Endothelial cell of umbilical vein (primary cell): Measurements from ENCODE around the gene ADCY9. TPM values are rescaled to one million over a fixed set of nuclear protein-coding genes. Genes with fewer than 3 reads are reported as not detected.

Experiments
- BruUV-seq: library from RNA; stranded (reverse); fragments of 400-500 nt; replicated peaks from 2 replicates; lab custom pipeline; 2021; lab: Mats Ljungman, UMichigan
- CTCF ChIA-PET: fragments of 300-600, 350-600 bp; sonication (Branson Sonifier 250); formaldehyde crosslinking; loops from one replicate; lab custom pipeline; 2021; ENCODE audit warnings: antibody characterized with exemption, inconsistent platforms; lab: Charles Lee
- POLR2A ChIA-PET: fragments of 300-600, 350-600 bp; sonication (Branson Sonifier 250); formaldehyde crosslinking; loops from one replicate; lab custom pipeline; 2021; ENCODE audit warnings: antibody characterized with exemption, inconsistent platforms; lab: Charles Lee
- DNase-seq: peaks from one replicate; pipeline ENCODE4 v3.0.0-alpha.2; 2011; ENCODE audit warnings: low read depth, low spot score
- FAIRE-seq: peaks from 2 replicates; lab custom pipeline; 2011; peaks lifted over from hg19 to GRCh38; lab: Jason Lieb, UNC
- H2AFZ ChIP-seq: 2 replicates; pipeline ENCODE4 v1.6.0; 2012; ENCODE audit warnings: low read depth, low read length, control low read depth, inconsistent platforms
- H3K27ac ChIP-seq: 2 replicates; pipeline ENCODE4 v1.5.1; 2011; ENCODE audit warnings: low read depth, mild to moderate bottlenecking, control low read depth, low read length, moderate library complexity; ENCODE audit not compliant: insufficient read depth
- H3K27me3 ChIP-seq, 2 experiments: 2 replicates each; pipeline versions ENCODE4 v1.6.0 to v1.6.1; 2011; ENCODE audit warnings: low read length in 2 of 2, mixed read lengths in 1 of 2; ENCODE audit not compliant: control insufficient read depth in 2 of 2, insufficient read depth in 2 of 2
- H3K36me3 ChIP-seq, 2 experiments: 2 replicates in 1 of 2; 3 replicates in 1 of 2; pipeline ENCODE4 v1.5.1; 2011; ENCODE audit warnings: low read length in 2 of 2, mild to moderate bottlenecking in 1 of 2, moderate library complexity in 1 of 2; ENCODE audit not compliant: control insufficient read depth in 2 of 2, insufficient read depth in 2 of 2; ENCODE audit errors: extremely low read depth in 1 of 2
- H3K4me1 ChIP-seq: 3 replicates; pipeline ENCODE4 v1.5.1; 2011; ENCODE audit warnings: mild to moderate bottlenecking, low read length; ENCODE audit not compliant: control insufficient read depth, insufficient read depth; ENCODE audit errors: extremely low read depth
- H3K4me2 ChIP-seq: 2 replicates; pipeline ENCODE4 v1.6.1; 2011; ENCODE audit warnings: low read length, control low read depth, mixed read lengths; ENCODE audit not compliant: insufficient read depth
- H3K4me3 ChIP-seq, 3 experiments: fragments of 200-600 bp in 1 of 3; sonication (generic), shearing (Covaris generic) in 1 of 3; replicated peaks in 1 of 3; 2 replicates each; pipeline ENCODE4 v1.5.1; 2011 to 2016; ENCODE audit warnings: control low read depth in 3 of 3, low read length in 3 of 3, mild to moderate bottlenecking in 2 of 3, inconsistent platforms in 1 of 3, low read depth in 1 of 3, moderate library complexity in 1 of 3; ENCODE audit not compliant: insufficient read depth in 1 of 3
- H3K79me2 ChIP-seq: 2 replicates; pipeline ENCODE4 v1.6.0; 2012; ENCODE audit warnings: low read length, inconsistent platforms; ENCODE audit not compliant: control insufficient read depth, insufficient read depth
- H3K9ac ChIP-seq: replicated peaks from 2 replicates; pipeline ENCODE3; 2011; ENCODE audit warnings: low read length, control low read depth; ENCODE audit not compliant: insufficient read depth; ENCODE audit errors: extremely low read depth
- H3K9me1 ChIP-seq: replicated peaks from 3 replicates; pipeline ENCODE4 v1.6.0; 2011; ENCODE audit warnings: mild to moderate bottlenecking, low read length; ENCODE audit not compliant: control insufficient read depth, insufficient read depth; ENCODE audit errors: extremely low read depth
- H3K9me3 ChIP-seq: replicated peaks from 2 replicates; pipeline ENCODE4 v1.5.1; 2012; ENCODE audit warnings: low read length, inconsistent platforms; ENCODE audit not compliant: control insufficient read depth, insufficient read depth
- H4K20me1 ChIP-seq: replicated peaks from 2 replicates; pipeline ENCODE3; 2011; ENCODE audit warnings: mild to moderate bottlenecking, low read length; ENCODE audit not compliant: control insufficient read depth, insufficient read depth; ENCODE audit errors: extremely low read depth
- EZH2 ChIP-seq: IDR thresholded peaks from 2 replicates; pipeline ENCODE4 v1.6.1; 2012; ENCODE audit warnings: borderline replicate concordance, low read depth, mild to moderate bottlenecking, moderate library complexity, low read length, inconsistent platforms; ENCODE audit not compliant: severe bottlenecking
- FOS ChIP-seq: IDR thresholded peaks from 2 replicates; pipeline ENCODE4 v1.6.1; 2011; ENCODE audit warnings: mild to moderate bottlenecking, low read length, moderate library complexity, borderline replicate concordance; ENCODE audit not compliant: insufficient read depth
- GATA2 ChIP-seq: IDR thresholded peaks from 2 replicates; pipeline ENCODE4 v1.7.0; 2011; ENCODE audit warnings: low read depth, mild to moderate bottlenecking, moderate library complexity, mixed read lengths, low read length; ENCODE audit not compliant: insufficient read length, insufficient read depth
- JUN ChIP-seq: IDR thresholded peaks from 2 replicates; pipeline ENCODE4 v1.6.1; 2011; ENCODE audit warnings: borderline replicate concordance, low read depth; ENCODE audit not compliant: insufficient read length, insufficient read depth
- MAX ChIP-seq: IDR thresholded peaks from 2 replicates; pipeline ENCODE4 v1.6.1; 2011; ENCODE audit not compliant: insufficient read depth, insufficient read length
- MYC ChIP-seq: IDR thresholded peaks from one replicate; pipeline ENCODE4 v1.6.1; 2011; ENCODE audit warnings: mild to moderate bottlenecking, low read depth, low read length
- POLR2A ChIP-seq: IDR thresholded peaks from 2 replicates; pipeline ENCODE4 v1.6.1; 2012; ENCODE audit warnings: low read depth, mild to moderate bottlenecking, control low read depth, low read length
- POLR2AphosphoS5 ChIP-seq: IDR thresholded peaks from 2 replicates; pipeline ENCODE4 v1.6.1; 2012; ENCODE audit warnings: low read depth, mild to moderate bottlenecking, control low read depth, low read length, moderate library complexity; ENCODE audit not compliant: insufficient read depth
- dilution Hi-C: fragments of 300-500 bp; cut with MboI; formaldehyde crosslinking; loops from one replicate; pipeline ENCODE4 v1.15.0; 2019; ENCODE audit warnings: low sequenced_read_pairs; ENCODE audit not compliant: extremely low pct_ligation_motif_present
- intact Hi-C: fragments of 100-400 bp; cut with micrococcal nuclease; formaldehyde crosslinking; loops from one replicate; pipeline ENCODE4 v1.10.0; 2022
- polyA plus RNA-seq, 4 experiments: library from polyadenylated mRNA; depleted of rRNA in 3 of 4; stranded (reverse) in 3 of 4; unstranded in 1 of 4; fragments of >200 nt; gene quantifications; 2 replicates each; pipeline versions ENCODE4 v1.2.1 to v1.2.3, GENCODE V29; 2011 to 2012; ENCODE audit warnings: missing spikeins in 1 of 4
- total RNA-seq: library from RNA; stranded (reverse); gene quantifications from 2 replicates; pipeline ENCODE4 v1.2.3, GENCODE V29; 2021
- TF ChIP-seq, protein P1 (sequence below), 2 donors: IDR thresholded peaks; 1 replicate in 1 of 2; 2 replicates in 1 of 2; pipeline ENCODE4 v1.5.1; 2011; ENCODE audit warnings: low read length in 2 of 2, mild to moderate bottlenecking in 2 of 2, moderate library complexity in 2 of 2, control low read depth in 1 of 2, inconsistent platforms in 1 of 2, low read depth in 1 of 2; ENCODE audit not compliant: insufficient read depth in 1 of 2; ENCODE audit errors: extremely low read depth in 1 of 2

The ADCY9 gene
- total and polyA plus RNA-seq, 2 donors (not counting 3 experiments of a cell fraction or from before 2014, with no cell fraction given) = 6.8 to 14.0 TPM

DNA sequence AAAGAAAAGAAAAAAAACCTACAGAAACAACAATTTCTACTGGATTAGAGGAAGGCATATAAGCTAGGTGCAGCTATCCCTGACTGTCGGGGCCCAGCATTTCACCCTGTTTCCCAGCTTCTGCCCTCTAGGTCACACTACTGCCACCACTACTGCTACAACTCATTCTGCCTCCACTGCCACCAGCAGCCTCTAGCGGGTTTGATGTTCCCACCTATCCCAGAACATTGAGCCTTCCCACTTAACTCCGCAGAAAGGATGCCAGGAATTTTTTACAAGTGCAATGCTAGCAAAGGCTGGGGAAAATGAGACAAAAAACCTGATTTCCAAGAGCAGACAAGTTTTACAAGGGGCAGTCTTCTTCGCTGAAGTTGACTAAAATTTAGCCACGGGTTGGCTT is 10.4 kb downstream of the ADCY9 start:
- TF ChIP-seq JUN (no peak), GATA2 (no peak), MAX (no peak), FOS (no peak), MYC (no peak), POLR2A (no peak), POLR2AphosphoS5 (no peak), EZH2 (no peak)
- TF ChIP-seq, protein P1, sequence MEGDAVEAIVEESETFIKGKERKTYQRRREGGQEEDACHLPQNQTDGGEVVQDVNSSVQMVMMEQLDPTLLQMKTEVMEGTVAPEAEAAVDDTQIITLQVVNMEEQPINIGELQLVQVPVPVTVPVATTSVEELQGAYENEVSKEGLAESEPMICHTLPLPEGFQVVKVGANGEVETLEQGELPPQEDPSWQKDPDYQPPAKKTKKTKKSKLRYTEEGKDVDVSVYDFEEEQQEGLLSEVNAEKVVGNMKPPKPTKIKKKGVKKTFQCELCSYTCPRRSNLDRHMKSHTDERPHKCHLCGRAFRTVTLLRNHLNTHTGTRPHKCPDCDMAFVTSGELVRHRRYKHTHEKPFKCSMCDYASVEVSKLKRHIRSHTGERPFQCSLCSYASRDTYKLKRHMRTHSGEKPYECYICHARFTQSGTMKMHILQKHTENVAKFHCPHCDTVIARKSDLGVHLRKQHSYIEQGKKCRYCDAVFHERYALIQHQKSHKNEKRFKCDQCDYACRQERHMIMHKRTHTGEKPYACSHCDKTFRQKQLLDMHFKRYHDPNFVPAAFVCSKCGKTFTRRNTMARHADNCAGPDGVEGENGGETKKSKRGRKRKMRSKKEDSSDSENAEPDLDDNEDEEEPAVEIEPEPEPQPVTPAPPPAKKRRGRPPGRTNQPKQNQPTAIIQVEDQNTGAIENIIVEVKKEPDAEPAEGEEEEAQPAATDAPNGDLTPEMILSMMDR (IDR thresholded peaks at IDR 0.05; ENCODE audit: extremely low read depth in 1 of 2, insufficient read depth in 1 of 2, low read depth in 1 of 2, low read length in 2 of 2) = no peak
- H3K9me3 ChIP-seq = no peaks in the 10 kb centered on the region
- DNase-seq (no peak), FAIRE-seq (no peak)
- H3K9me1 ChIP-seq = no peaks in the 10 kb centered on the region
- H3K4me1 ChIP-seq = no peaks in the 10 kb centered on the region
- H3K79me2 ChIP-seq = no peaks in the 10 kb centered on the region
- CTCF ChIA-PET = no interaction called here
- dilution Hi-C loops = no loop called here
- no peak overlapping the region for H3K4me2 ChIP-seq
- no peaks in the 10 kb centered on the region for H3K27me3 ChIP-seq
- H3K9ac ChIP-seq = no peak overlapping the region
- intact Hi-C loops = no loop called here
- no peaks in the 10 kb centered on the region for H4K20me1 ChIP-seq
- no peak overlapping the region for H3K27ac ChIP-seq
- POLR2A ChIA-PET = no interaction called here
- H3K4me3 ChIP-seq = no peak overlapping the region
- no peak overlapping the region for H2AFZ ChIP-seq
- peaks cover 0 to 3% of the 10 kb centered on the region in 2 experiments for H3K36me3 ChIP-seq
- no TSS peak for BruUV-seq
